NT2/D1 (cell line): ENCODE results near the gene TUBA8.

Experiments
- SUZ12 ChIP-seq: IDR thresholded peaks from 2 replicates; pipeline ENCODE4 v1.6.1; 2011; ENCODE audit not compliant: insufficient read length, insufficient read depth; ENCODE audit errors: extremely low read depth
- YY1 ChIP-seq: IDR thresholded peaks from 2 replicates; pipeline ENCODE4 v1.6.1; 2011; ENCODE audit not compliant: insufficient read length, insufficient read depth
- ZNF274 ChIP-seq: IDR thresholded peaks from 2 replicates; pipeline ENCODE4 v1.6.1; 2011; ENCODE audit warnings: mild to moderate bottlenecking, low read depth, low read length

DNA sequence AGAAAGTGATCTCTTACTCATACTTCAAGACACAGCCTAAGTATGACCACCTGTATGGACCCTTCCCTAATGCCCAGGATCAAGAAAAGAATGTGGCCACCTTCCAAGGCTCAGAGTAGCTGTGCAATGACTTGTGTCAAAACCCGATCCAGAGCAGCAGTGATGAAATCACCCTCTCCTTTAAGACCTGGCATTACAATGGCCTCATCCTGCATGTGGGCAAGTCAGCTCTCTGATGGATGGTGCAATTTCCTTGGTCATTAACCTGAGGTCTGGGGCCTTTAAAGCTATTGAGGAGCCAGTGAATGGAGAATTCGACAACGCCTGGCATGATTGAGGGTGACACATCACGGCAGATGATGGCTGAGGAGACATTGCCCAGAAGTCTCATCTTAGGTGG lies 9.1 kb upstream of the TUBA8 start:
- TF ChIP-seq ZNF274 (no peak), YY1 (no peak), SUZ12 (no peak)
